ENCODE measurements around the gene RPS6KA3.

RPS6KA3 gene

DNA sequence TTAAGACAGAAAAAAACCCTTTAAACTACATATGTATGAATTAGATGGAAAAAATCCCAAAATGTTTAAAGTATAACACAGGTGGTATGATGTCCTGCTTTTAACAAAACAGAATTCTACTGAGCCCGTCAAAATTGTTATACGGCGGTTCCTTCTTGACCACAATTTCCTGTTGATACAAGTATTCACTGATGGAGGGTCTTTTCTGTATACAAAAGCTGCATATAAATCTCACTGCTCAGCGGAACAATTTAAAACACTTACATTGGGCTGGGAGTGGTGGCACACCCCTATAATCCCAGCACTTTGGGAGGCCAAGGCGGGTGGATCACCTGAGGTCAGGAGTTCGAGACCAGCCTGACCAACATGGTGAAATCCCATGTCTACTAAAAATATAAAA lies 62.4 kb downstream of the RPS6KA3 start:
- Histone ChIP-seq H3K36me3 (ENCODE audit: control insufficient read depth, insufficient read depth, low read length) (no peaks in the 10 kb centered on the region), H3K23ac (ENCODE audit: low read length) (no peak overlapping the region), H3K56ac (ENCODE audit: low read length) (no peak overlapping the region), H4K8ac (ENCODE audit: low read depth, low read length) (no peak overlapping the region), H3K27me3 (ENCODE audit: insufficient read depth, low read length, poor library complexity) (no peaks in the 10 kb centered on the region), H2BK120ac (ENCODE audit: low read depth, low read length) (no peak overlapping the region), H3K79me1 (ENCODE audit: low read length) (no peaks in the 10 kb centered on the region), H3K27ac (ENCODE audit: low read depth, low read length) (no peak overlapping the region), H4K5ac (ENCODE audit: low read length) (no peak overlapping the region), H3K18ac (ENCODE audit: low read length) (no peak overlapping the region), H3K4ac (ENCODE audit: low read depth, low read length) (no peak overlapping the region), H2AK5ac (ENCODE audit: low read length) (no peak overlapping the region), H3K4me3 (ENCODE audit: low read length) (no peak overlapping the region), H3K79me2 (ENCODE audit: control insufficient read depth, insufficient read depth, low read length) (no peaks in the 10 kb centered on the region), H3K9ac (ENCODE audit: low read length) (no peak overlapping the region), H3K4me2 (ENCODE audit: low read length) (no peak overlapping the region), H3K4me1 (ENCODE audit: control insufficient read depth, low read depth, low read length) (no peaks in the 10 kb centered on the region), H2BK5ac (ENCODE audit: low read length) (no peak overlapping the region), H2BK15ac (replicated peaks; ENCODE audit: low read depth) (no peak overlapping the region)
- WGBS (ENCODE audit: extremely low coverage, insufficient coverage, low lambda C conversion rate) = no CpG with 5 or more reads among the region's 6 CpGs
- DNase-seq = no peak

DNA sequence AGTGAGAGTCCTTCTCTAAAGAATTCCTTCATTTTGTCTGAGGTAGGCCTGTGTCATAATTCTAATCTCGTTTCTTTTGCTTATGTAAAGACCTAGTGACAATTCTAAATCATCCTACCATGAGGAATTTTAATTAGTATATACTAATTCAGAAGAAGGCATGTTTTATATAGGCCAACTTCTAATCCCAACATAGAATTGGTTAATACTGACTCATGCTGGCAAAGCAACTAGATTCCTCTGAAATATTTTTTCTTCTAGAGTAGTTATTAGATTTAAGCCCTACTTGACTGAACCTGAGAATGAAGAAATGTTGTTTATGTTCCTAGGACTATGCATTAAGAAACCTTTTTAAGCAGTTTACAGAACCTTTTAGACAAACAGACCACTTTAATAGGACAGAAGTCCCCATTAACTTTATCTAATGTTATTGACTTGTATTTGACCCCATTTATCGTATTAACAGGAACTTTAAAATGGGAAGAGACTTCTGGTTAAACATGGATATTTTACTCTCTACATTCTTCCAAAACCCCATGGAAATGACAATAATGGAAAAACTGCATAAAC lies 69.0 kb downstream of the RPS6KA3 start:
- Histone ChIP-seq H3K56ac (ENCODE audit: low read length) (no peak overlapping the region), H3K4ac (ENCODE audit: low read depth, low read length) (no peak overlapping the region), H3K9ac (ENCODE audit: low read length) (no peak overlapping the region), H4K8ac (ENCODE audit: low read depth, low read length) (no peak overlapping the region), H2AK5ac (ENCODE audit: low read length) (no peak overlapping the region), H4K5ac (ENCODE audit: low read length) (no peak overlapping the region), H2BK120ac (ENCODE audit: low read depth, low read length) (no peak overlapping the region), H3K4me3 (ENCODE audit: low read length) (no peak overlapping the region), H2BK15ac (replicated peaks; ENCODE audit: low read depth) (no peak overlapping the region), H3K79me1 (ENCODE audit: low read length) (no peaks in the 10 kb centered on the region), H3K27me3 (ENCODE audit: insufficient read depth, low read length, poor library complexity) (no peaks in the 10 kb centered on the region), H3K79me2 (ENCODE audit: control insufficient read depth, insufficient read depth, low read length) (no peaks in the 10 kb centered on the region), H2BK5ac (ENCODE audit: low read length) (no peak overlapping the region), H3K18ac (ENCODE audit: low read length) (no peak overlapping the region), H3K4me1 (ENCODE audit: control insufficient read depth, low read depth, low read length) (no peaks in the 10 kb centered on the region), H3K4me2 (ENCODE audit: low read length) (no peak overlapping the region), H3K27ac (ENCODE audit: low read depth, low read length) (no peak overlapping the region), H3K36me3 (ENCODE audit: control insufficient read depth, insufficient read depth, low read length) (no peaks in the 10 kb centered on the region), H3K23ac (ENCODE audit: low read length) (no peak overlapping the region)
- no CpG with 5 or more reads among the region's 2 CpGs for WGBS (ENCODE audit: extremely low coverage, insufficient coverage, low lambda C conversion rate)
- no peak for DNase-seq

GRCh38 chrX:20189171-20189570 lies 77.5 kb downstream of the RPS6KA3 start:
- Histone ChIP-seq H3K23ac (ENCODE audit: low read length) (no peak overlapping the region), H3K36me3 (ENCODE audit: control insufficient read depth, insufficient read depth, low read length) (no peaks in the 10 kb centered on the region), H3K4me2 (ENCODE audit: low read length) (no peak overlapping the region), H4K5ac (ENCODE audit: low read length) (no peak overlapping the region), H3K27ac (ENCODE audit: low read depth, low read length) (no peak overlapping the region), H3K18ac (ENCODE audit: low read length) (no peak overlapping the region), H3K56ac (ENCODE audit: low read length) (no peak overlapping the region), H2BK5ac (ENCODE audit: low read length) (no peak overlapping the region), H3K27me3 (ENCODE audit: insufficient read depth, low read length, poor library complexity) (no peaks in the 10 kb centered on the region), H3K79me1 (ENCODE audit: low read length) (no peaks in the 10 kb centered on the region), H2BK15ac (replicated peaks; ENCODE audit: low read depth) (no peak overlapping the region), H4K8ac (ENCODE audit: low read depth, low read length) (no peak overlapping the region), H3K4me1 (ENCODE audit: control insufficient read depth, low read depth, low read length) (no peaks in the 10 kb centered on the region), H2AK5ac (ENCODE audit: low read length) (no peak overlapping the region), H3K4ac (ENCODE audit: low read depth, low read length) (no peak overlapping the region), H2BK120ac (ENCODE audit: low read depth, low read length) (no peak overlapping the region), H3K79me2 (ENCODE audit: control insufficient read depth, insufficient read depth, low read length) (no peaks in the 10 kb centered on the region), H3K9ac (ENCODE audit: low read length) (no peak overlapping the region), H3K4me3 (ENCODE audit: low read length) (no peak overlapping the region)
- no peak for DNase-seq

- WGBS (ENCODE audit: extremely low coverage, insufficient coverage, low lambda C conversion rate) = no CpG with 5 or more reads among the region's 3 CpGs
Measured at GRCh38 chrX:20181598-20182329, 84.9 kb downstream of the RPS6KA3 start.

DNA sequence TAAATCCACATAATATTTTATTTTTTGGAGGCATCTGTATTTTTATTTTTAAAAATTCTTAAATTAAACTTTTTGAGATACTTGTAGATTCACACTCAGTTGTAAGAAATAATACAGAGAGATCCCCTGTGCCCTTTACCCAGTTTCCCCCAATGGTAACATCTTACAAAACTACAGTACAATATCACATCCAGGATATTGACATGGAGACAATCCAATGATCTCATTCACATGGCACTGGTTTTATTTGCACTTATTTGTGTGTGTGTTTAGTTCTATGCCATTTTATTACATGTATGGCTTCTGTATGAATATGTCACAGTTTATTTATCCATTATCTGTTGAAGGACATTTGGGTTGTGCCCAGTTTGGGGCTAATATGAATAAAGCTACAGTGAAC lies 89.6 kb downstream of the RPS6KA3 start:
- no peaks in the 10 kb centered on the region for H3K36me3 ChIP-seq (ENCODE audit: control insufficient read depth, insufficient read depth, low read length)
- H2BK5ac ChIP-seq (ENCODE audit: low read length) = no peak overlapping the region
- H2BK15ac ChIP-seq (replicated peaks; ENCODE audit: low read depth) = no peak overlapping the region
- no peak overlapping the region for H3K27ac ChIP-seq (ENCODE audit: low read depth, low read length)
- no peak overlapping the region for H3K23ac ChIP-seq (ENCODE audit: low read length)
- H3K4me1 ChIP-seq (ENCODE audit: control insufficient read depth, low read depth, low read length) = no peaks in the 10 kb centered on the region
- H3K27me3 ChIP-seq (ENCODE audit: insufficient read depth, low read length, poor library complexity) = no peaks in the 10 kb centered on the region
- no peak for DNase-seq
- H3K4me2 ChIP-seq (ENCODE audit: low read length) = no peak overlapping the region
- no peak overlapping the region for H2BK120ac ChIP-seq (ENCODE audit: low read depth, low read length)
- H3K79me2 ChIP-seq (ENCODE audit: control insufficient read depth, insufficient read depth, low read length) = no peaks in the 10 kb centered on the region
- no peak overlapping the region for H3K56ac ChIP-seq (ENCODE audit: low read length)
- no peak overlapping the region for H3K4me3 ChIP-seq (ENCODE audit: low read length)
- H2AK5ac ChIP-seq (ENCODE audit: low read length) = no peak overlapping the region
- no peak overlapping the region for H4K5ac ChIP-seq (ENCODE audit: low read length)
- no peaks in the 10 kb centered on the region for H3K79me1 ChIP-seq (ENCODE audit: low read length)
- no peak overlapping the region for H3K4ac ChIP-seq (ENCODE audit: low read depth, low read length)
- no peak overlapping the region for H3K18ac ChIP-seq (ENCODE audit: low read length)
- no peak overlapping the region for H4K8ac ChIP-seq (ENCODE audit: low read depth, low read length)
- H3K9ac ChIP-seq (ENCODE audit: low read length) = no peak overlapping the region

More at GRCh38 chrX:20181598-20182329, 84.9 kb downstream of the RPS6KA3 start:
- no peak overlapping the region for H3K18ac ChIP-seq (ENCODE audit: low read length)
- H3K4me2 ChIP-seq (ENCODE audit: low read length) = no peak overlapping the region
- no peak for DNase-seq
- H3K27me3 ChIP-seq (ENCODE audit: insufficient read depth, low read length, poor library complexity) = no peaks in the 10 kb centered on the region
- H3K27ac ChIP-seq (ENCODE audit: low read depth, low read length) = no peak overlapping the region
- no peak overlapping the region for H2BK5ac ChIP-seq (ENCODE audit: low read length)
- H3K79me1 ChIP-seq (ENCODE audit: low read length) = no peaks in the 10 kb centered on the region
- no peak overlapping the region for H2BK120ac ChIP-seq (ENCODE audit: low read depth, low read length)
- H4K8ac ChIP-seq (ENCODE audit: low read depth, low read length) = no peak overlapping the region
- H3K79me2 ChIP-seq (ENCODE audit: control insufficient read depth, insufficient read depth, low read length) = no peaks in the 10 kb centered on the region
- no peak overlapping the region for H2BK15ac ChIP-seq (replicated peaks; ENCODE audit: low read depth)
- no peak overlapping the region for H3K4me3 ChIP-seq (ENCODE audit: low read length)
- H3K23ac ChIP-seq (ENCODE audit: low read length) = no peak overlapping the region
- no peaks in the 10 kb centered on the region for H3K4me1 ChIP-seq (ENCODE audit: control insufficient read depth, low read depth, low read length)
- no peak overlapping the region for H2AK5ac ChIP-seq (ENCODE audit: low read length)
- no peak overlapping the region for H3K9ac ChIP-seq (ENCODE audit: low read length)
- H3K56ac ChIP-seq (ENCODE audit: low read length) = no peak overlapping the region
- no peak overlapping the region for H4K5ac ChIP-seq (ENCODE audit: low read length)
- no peak overlapping the region for H3K4ac ChIP-seq (ENCODE audit: low read depth, low read length)
- no peaks in the 10 kb centered on the region for H3K36me3 ChIP-seq (ENCODE audit: control insufficient read depth, insufficient read depth, low read length)

GRCh38 chrX:20173856-20174255 lies 92.9 kb downstream of the RPS6KA3 start:
- Histone ChIP-seq H3K27me3 (ENCODE audit: insufficient read depth, low read length, poor library complexity) (no peaks in the 10 kb centered on the region), H3K23ac (ENCODE audit: low read length) (no peak overlapping the region), H2BK5ac (ENCODE audit: low read length) (no peak overlapping the region), H2BK15ac (replicated peaks; ENCODE audit: low read depth) (no peak overlapping the region), H4K5ac (ENCODE audit: low read length) (no peak overlapping the region), H3K36me3 (ENCODE audit: control insufficient read depth, insufficient read depth, low read length) (no peaks in the 10 kb centered on the region), H3K4me2 (ENCODE audit: low read length) (no peak overlapping the region), H3K4ac (ENCODE audit: low read depth, low read length) (no peak overlapping the region), H2AK5ac (ENCODE audit: low read length) (no peak overlapping the region), H3K4me3 (ENCODE audit: low read length) (no peak overlapping the region), H3K4me1 (ENCODE audit: control insufficient read depth, low read depth, low read length) (no peaks in the 10 kb centered on the region), H2BK120ac (ENCODE audit: low read depth, low read length) (no peak overlapping the region), H3K79me2 (ENCODE audit: control insufficient read depth, insufficient read depth, low read length) (no peaks in the 10 kb centered on the region), H3K18ac (ENCODE audit: low read length) (no peak overlapping the region), H3K56ac (ENCODE audit: low read length) (no peak overlapping the region), H4K8ac (ENCODE audit: low read depth, low read length) (no peak overlapping the region), H3K79me1 (ENCODE audit: low read length) (no peaks in the 10 kb centered on the region), H3K27ac (ENCODE audit: low read depth, low read length) (no peak overlapping the region), H3K9ac (ENCODE audit: low read length) (no peak overlapping the region)
- no peak for DNase-seq
- WGBS (ENCODE audit: extremely low coverage, insufficient coverage, low lambda C conversion rate) = no CpG with 5 or more reads among the region's 2 CpGs

Data from mesendoderm (in vitro differentiated cells).